Measurements from ENCODE around the gene SYNDIG1. TPM values are rescaled to one million over a fixed set of nuclear protein-coding genes. Genes with fewer than 3 reads are reported as not detected.

Gene SYNDIG1
- total RNA-seq, 6 experiments from 2014 or later: not detected

- H3K36me3 ChIP-seq: no peaks in the 10 kb centered on the region
- H3K4me1 ChIP-seq: no peaks in the 10 kb centered on the region
- no peak for DNase-seq
- TF ChIP-seq CTCF (IDR thresholded peaks at IDR 0.05): no peak
- no peak for TF ChIP-seq POLR2A (IDR thresholded peaks at IDR 0.05)
- 58% methylated on average over 4 of the region's 4 CpGs for WGBS (ENCODE audit: insufficient coverage, low coverage, low lambda C conversion rate, missing lambda C conversion rate)
- no peak overlapping the region for H3K4me3 ChIP-seq
- intact Hi-C loops (cut with DNase I): no loop called here
- H3K9me3 ChIP-seq: no peaks in the 10 kb centered on the region
- no peak for ATAC-seq
- H3K27ac ChIP-seq: no peak overlapping the region
- peaks cover 0 to 9% of the 10 kb centered on the region in 2 donors for H3K27me3 ChIP-seq
Measured at GRCh38 chr20:24479106-24479505, 9.7 kb downstream of the SYNDIG1 start.

GRCh38 chr20:24479595-24479994 is 10.2 kb downstream of the SYNDIG1 start:
- Histone ChIP-seq H3K27ac (no peak overlapping the region), H3K27me3 (peaks cover 0 to 6% of the 10 kb centered on the region in 2 donors), H3K9me3 (no peaks in the 10 kb centered on the region), H3K4me1 (no peaks in the 10 kb centered on the region), H3K4me3 (no peak overlapping the region), H3K36me3 (no peaks in the 10 kb centered on the region)
- TF ChIP-seq POLR2A (IDR thresholded peaks at IDR 0.05) (no peak), CTCF (IDR thresholded peaks at IDR 0.05) (no peak)
- intact Hi-C loops (cut with DNase I): no loop called here
- 43% methylated on average over 1 of the region's 4 CpGs for WGBS (ENCODE audit: insufficient coverage, low coverage, low lambda C conversion rate, missing lambda C conversion rate)
- ATAC-seq (peak in 1 of 4 donors; percentile 26), DNase-seq (no peak)

DNA sequence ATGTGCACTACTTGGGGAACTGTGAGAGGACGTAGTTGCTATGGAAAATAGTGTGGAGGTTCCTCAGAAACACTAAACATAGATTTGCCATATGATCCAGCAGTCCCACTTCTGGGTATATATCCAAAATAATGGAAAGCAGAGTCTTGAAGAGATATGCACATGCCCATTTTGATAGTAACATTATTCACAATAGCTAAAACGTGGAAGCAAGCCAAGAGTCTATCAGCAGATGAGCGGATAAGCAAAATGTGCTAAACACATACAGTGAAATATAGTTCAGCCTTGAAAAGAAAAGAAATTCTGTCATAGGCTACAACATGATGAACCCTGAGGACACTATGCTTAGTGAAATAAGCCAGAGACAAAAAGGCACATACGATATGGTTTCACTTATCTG is 11.1 kb downstream of the SYNDIG1 start:
- Histone ChIP-seq H3K36me3 (no peaks in the 10 kb centered on the region), H3K27ac (no peak overlapping the region), H3K27me3 (no peaks in the 10 kb centered on the region), H3K9me3 (no peaks in the 10 kb centered on the region), H3K4me1 (no peaks in the 10 kb centered on the region), H3K4me3 (no peak overlapping the region)
- no peak for ATAC-seq
- intact Hi-C loops (cut with DNase I): no loop called here
- 51% methylated on average over 4 of the region's 4 CpGs for WGBS (ENCODE audit: insufficient coverage, low coverage, low lambda C conversion rate, missing lambda C conversion rate)
- no peak for DNase-seq
- TF ChIP-seq POLR2A (IDR thresholded peaks at IDR 0.05) (no peak), CTCF (IDR thresholded peaks at IDR 0.05) (no peak)

GRCh38 chr20:24481173-24481572 is 11.7 kb downstream of the SYNDIG1 start:
- Histone ChIP-seq H3K4me1 (no peaks in the 10 kb centered on the region), H3K27ac (no peak overlapping the region), H3K4me3 (no peak overlapping the region), H3K27me3 (no peaks in the 10 kb centered on the region), H3K9me3 (no peaks in the 10 kb centered on the region), H3K36me3 (no peaks in the 10 kb centered on the region)
- intact Hi-C loops (cut with DNase I): no loop called here
- no peak for TF ChIP-seq CTCF (IDR thresholded peaks at IDR 0.05)
- no peak for TF ChIP-seq POLR2A (IDR thresholded peaks at IDR 0.05)
- no peak for ATAC-seq
- DNase-seq: no peak
- WGBS (ENCODE audit: insufficient coverage, low coverage, low lambda C conversion rate, missing lambda C conversion rate): 43% methylated on average over 3 of the region's 7 CpGs
